Measurements from ENCODE around the gene SLC25A24.

The SLC25A24 gene

DNA sequence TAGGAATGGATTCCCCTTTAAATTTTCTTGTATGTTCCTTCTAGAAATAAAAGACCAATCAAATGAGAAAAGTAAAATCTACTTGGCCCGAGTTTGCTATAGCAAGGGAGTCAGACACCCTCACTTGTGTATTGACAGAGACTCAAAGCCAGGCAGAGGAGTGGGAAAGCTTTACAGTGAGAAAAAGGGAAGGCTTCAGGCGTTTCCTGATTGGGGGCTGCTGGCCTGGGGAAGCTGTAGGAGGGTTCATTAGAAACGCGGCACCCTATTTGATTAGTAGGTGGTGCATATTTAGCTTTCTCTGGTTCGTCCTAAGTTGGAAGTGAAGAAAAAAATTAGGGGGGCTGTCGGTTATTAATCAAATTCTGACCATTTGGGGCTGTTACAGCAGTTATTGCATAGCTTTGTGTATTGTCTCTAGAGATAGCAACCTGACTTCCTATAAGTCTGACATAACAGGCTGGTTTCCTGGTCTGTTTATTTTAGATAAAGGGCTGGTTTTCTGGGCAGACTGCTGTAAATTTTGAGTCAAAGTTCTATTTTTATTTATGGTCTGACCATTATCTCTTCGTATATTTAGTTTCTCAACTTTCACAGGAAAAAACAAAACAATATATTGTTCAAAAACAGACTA, 10.0 kb downstream of the SLC25A24 start:
- H2AK5ac ChIP-seq (ENCODE audit: low read depth, low read length), result no peak overlapping the region
- peaks cover 11 to 35% of the 10 kb centered on the region in 2 donors for H3K9me3 ChIP-seq (replicated peaks in 1 of 2; ENCODE audit: control insufficient read depth in 2 of 2, insufficient read depth in 1 of 2, low read depth in 1 of 2, low read length in 2 of 2)
- H2BK120ac ChIP-seq (ENCODE audit: low read depth, low read length), result no peak overlapping the region
- H3K27me3 ChIP-seq (ENCODE audit: control insufficient read depth in 3 of 3, insufficient read depth in 3 of 3, low read depth in 1 of 3, low read length in 3 of 3), result no peaks in the 10 kb centered on the region
- H3K4me1 ChIP-seq (ENCODE audit: control insufficient read depth in 2 of 2, insufficient read depth in 1 of 2, low read depth in 1 of 2, low read length in 2 of 2), result no peaks in the 10 kb centered on the region
- H3K36me3 ChIP-seq (replicated peaks in 1 of 2; ENCODE audit: control insufficient read depth in 2 of 2, insufficient read depth in 2 of 2, low read length in 2 of 2), result peaks cover 15 to 65% of the 10 kb centered on the region in 2 donors
- H3K4me2 ChIP-seq (ENCODE audit: insufficient read depth, low read length, poor library complexity, severe bottlenecking), result no peak overlapping the region
- H3K18ac ChIP-seq (ENCODE audit: low read length), result no peak overlapping the region
- H2BK5ac ChIP-seq (ENCODE audit: low read length), result no peak overlapping the region
- no peak for DNase-seq (ENCODE audit: low spot score)
- H3K27ac ChIP-seq (replicated peaks; ENCODE audit: low read length), result no peak overlapping the region
- H2AFZ ChIP-seq (ENCODE audit: low read length), result no peak overlapping the region
- H3K79me1 ChIP-seq (ENCODE audit: low read depth, low read length), result peaks cover 5% of the 10 kb centered on the region
- no peak overlapping the region for H3K9ac ChIP-seq (ENCODE audit: low read depth, low read length, poor library complexity)
- H3K23ac ChIP-seq (ENCODE audit: low read depth, low read length, poor library complexity), result no peak overlapping the region
- no peak overlapping the region for H3K4ac ChIP-seq (ENCODE audit: low read length)
- no peak overlapping the region for H2BK15ac ChIP-seq (ENCODE audit: low read length)
- no CpG with 5 or more reads among the region's 7 CpGs for WGBS, 2 donors (ENCODE audit: extremely low coverage in 2 of 2, insufficient read length in 2 of 2, insufficient replicate concordance in 1 of 2)
- no peak overlapping the region for H4K91ac ChIP-seq (ENCODE audit: low read depth, low read length, poor library complexity)
- H2BK12ac ChIP-seq (ENCODE audit: low read length), result no peak overlapping the region
- no peak overlapping the region for H4K8ac ChIP-seq (ENCODE audit: low read depth, low read length)
- no peak overlapping the region for H3K4me3 ChIP-seq (ENCODE audit: low read length in 2 of 2)
- no peak overlapping the region for H3K14ac ChIP-seq (ENCODE audit: low read length)

DNA sequence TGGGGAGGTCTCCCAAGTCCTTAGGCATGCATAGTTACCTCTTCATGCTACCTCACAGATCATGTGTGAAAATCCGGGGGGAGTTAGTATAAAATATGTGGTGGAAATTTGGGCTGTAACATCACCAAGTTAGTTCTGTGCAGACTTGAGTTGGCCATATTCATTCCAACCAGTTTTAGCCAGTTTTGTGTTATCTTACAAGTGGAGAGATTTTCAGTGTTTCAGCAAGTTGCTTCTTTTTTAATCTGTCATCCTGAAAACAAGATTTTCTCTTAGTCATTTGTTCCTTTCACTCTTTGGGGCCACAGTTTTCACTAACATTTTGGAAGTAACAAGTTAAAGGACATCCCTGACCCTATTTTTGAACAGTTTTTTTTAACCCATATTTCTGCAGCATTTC, 11.3 kb downstream of the SLC25A24 start:
- Histone ChIP-seq H3K4ac (ENCODE audit: low read length) (no peak overlapping the region), H3K4me3 (ENCODE audit: low read length in 2 of 2) (no peak overlapping the region), H4K91ac (ENCODE audit: low read depth, low read length, poor library complexity) (no peak overlapping the region), H3K14ac (ENCODE audit: low read length) (no peak overlapping the region), H3K9me3 (replicated peaks in 1 of 2; ENCODE audit: control insufficient read depth in 2 of 2, insufficient read depth in 1 of 2, low read depth in 1 of 2, low read length in 2 of 2) (peaks cover 9 to 40% of the 10 kb centered on the region in 2 donors), H3K36me3 (replicated peaks in 1 of 2; ENCODE audit: control insufficient read depth in 2 of 2, insufficient read depth in 2 of 2, low read length in 2 of 2) (peaks cover 12 to 65% of the 10 kb centered on the region in 2 donors), H3K27ac (replicated peaks; ENCODE audit: low read length) (no peak overlapping the region), H2BK15ac (ENCODE audit: low read length) (no peak overlapping the region), H3K9ac (ENCODE audit: low read depth, low read length, poor library complexity) (no peak overlapping the region), H3K4me2 (ENCODE audit: insufficient read depth, low read length, poor library complexity, severe bottlenecking) (no peak overlapping the region), H2BK120ac (ENCODE audit: low read depth, low read length) (no peak overlapping the region), H4K8ac (ENCODE audit: low read depth, low read length) (no peak overlapping the region), H3K23ac (ENCODE audit: low read depth, low read length, poor library complexity) (no peak overlapping the region), H2BK12ac (ENCODE audit: low read length) (no peak overlapping the region), H2AFZ (ENCODE audit: low read length) (no peak overlapping the region), H2AK5ac (ENCODE audit: low read depth, low read length) (no peak overlapping the region), H3K27me3 (ENCODE audit: control insufficient read depth in 3 of 3, insufficient read depth in 3 of 3, low read depth in 1 of 3, low read length in 3 of 3) (no peaks in the 10 kb centered on the region), H2BK5ac (ENCODE audit: low read length) (no peak overlapping the region), H3K79me1 (ENCODE audit: low read depth, low read length) (peaks cover 5% of the 10 kb centered on the region), H3K4me1 (ENCODE audit: control insufficient read depth in 2 of 2, insufficient read depth in 1 of 2, low read depth in 1 of 2, low read length in 2 of 2) (no peaks in the 10 kb centered on the region), H3K18ac (ENCODE audit: low read length) (no peak overlapping the region)
- no peak for DNase-seq (ENCODE audit: low spot score)
- WGBS, 2 donors (ENCODE audit: extremely low coverage in 2 of 2, insufficient read length in 2 of 2, insufficient replicate concordance in 1 of 2), result no CpG with 5 or more reads among the region's 1 CpG

DNA sequence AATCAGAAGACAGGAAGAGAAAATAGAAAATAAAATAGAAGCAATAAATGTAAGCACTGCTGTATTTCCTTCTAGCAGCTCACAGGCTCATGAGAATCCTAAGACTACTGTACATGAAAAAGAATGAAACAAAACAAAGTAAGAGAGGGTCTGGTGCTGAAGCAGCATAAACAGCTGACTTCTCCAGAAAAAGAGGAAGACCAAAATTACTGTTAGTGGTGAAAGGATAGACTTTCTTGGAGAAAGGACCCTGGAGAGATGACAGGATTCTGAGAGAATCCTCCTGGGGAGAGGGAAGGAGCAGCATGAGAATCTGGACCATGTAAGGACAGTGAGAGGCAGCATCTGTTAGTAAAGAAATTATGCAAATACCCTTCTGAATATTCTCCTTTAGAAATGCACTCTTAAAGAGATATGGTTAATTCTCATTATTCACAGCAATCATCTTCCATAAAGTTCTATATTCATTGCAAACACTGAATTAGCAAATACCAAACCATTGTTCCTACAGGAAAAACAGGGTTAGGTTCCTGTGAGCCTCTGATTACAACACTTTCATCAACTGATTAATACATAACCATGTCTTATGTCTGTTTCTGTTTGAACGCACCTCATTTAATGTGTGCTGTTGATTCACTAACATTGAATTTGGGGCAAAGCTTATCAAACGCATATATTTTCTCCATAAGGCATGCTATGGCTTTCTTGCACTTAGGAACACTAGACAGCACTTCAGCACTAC, 17.0 kb downstream of the SLC25A24 start:
- H3K9me3 ChIP-seq (replicated peaks in 1 of 2; ENCODE audit: control insufficient read depth in 2 of 2, insufficient read depth in 1 of 2, low read depth in 1 of 2, low read length in 2 of 2), result peaks cover 3 to 36% of the 10 kb centered on the region in 2 donors
- no CpG with 5 or more reads among the region's 2 CpGs for WGBS, 2 donors (ENCODE audit: extremely low coverage in 2 of 2, insufficient read length in 2 of 2, insufficient replicate concordance in 1 of 2)

DNA sequence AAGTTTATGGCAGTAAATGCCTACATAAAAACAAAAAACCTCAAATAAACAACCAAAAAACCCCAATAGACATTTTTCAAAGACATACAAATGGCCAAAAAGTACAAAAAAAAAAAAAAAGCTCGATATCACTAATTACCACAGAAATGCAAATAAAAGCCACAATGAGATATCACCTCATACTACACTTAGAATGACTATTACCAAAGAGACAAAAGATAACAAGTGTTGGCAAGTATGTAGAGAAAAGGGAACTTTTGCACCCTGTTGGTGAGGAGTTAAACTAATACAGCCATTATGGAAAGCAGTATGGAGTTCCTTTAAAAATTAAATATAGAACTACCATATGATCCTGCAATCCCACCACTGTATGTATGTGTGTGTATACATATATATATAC, 21.1 kb downstream of the SLC25A24 start:
- H3K9ac ChIP-seq (ENCODE audit: low read depth, low read length, poor library complexity), result no peak overlapping the region
- no peak overlapping the region for H3K27ac ChIP-seq (replicated peaks; ENCODE audit: low read length)
- H3K79me1 ChIP-seq (ENCODE audit: low read depth, low read length), result peaks cover 1% of the 10 kb centered on the region
- H3K4ac ChIP-seq (ENCODE audit: low read length), result no peak overlapping the region
- no CpG with 5 or more reads among the region's 1 CpG for WGBS, 2 donors (ENCODE audit: extremely low coverage in 2 of 2, insufficient read length in 2 of 2, insufficient replicate concordance in 1 of 2)
- no peak overlapping the region for H3K14ac ChIP-seq (ENCODE audit: low read length)
- H3K23ac ChIP-seq (ENCODE audit: low read depth, low read length, poor library complexity), result no peak overlapping the region
- no peak overlapping the region for H4K8ac ChIP-seq (ENCODE audit: low read depth, low read length)
- DNase-seq (ENCODE audit: low spot score), result no peak
- no peak overlapping the region for H3K18ac ChIP-seq (ENCODE audit: low read length)
- H3K36me3 ChIP-seq (replicated peaks in 1 of 2; ENCODE audit: control insufficient read depth in 2 of 2, insufficient read depth in 2 of 2, low read length in 2 of 2), result peaks cover 10 to 89% of the 10 kb centered on the region in 2 donors
- no peak overlapping the region for H2AFZ ChIP-seq (ENCODE audit: low read length)
- H4K91ac ChIP-seq (ENCODE audit: low read depth, low read length, poor library complexity), result no peak overlapping the region
- H3K9me3 ChIP-seq (replicated peaks in 1 of 2; ENCODE audit: control insufficient read depth in 2 of 2, insufficient read depth in 1 of 2, low read depth in 1 of 2, low read length in 2 of 2), result peaks cover 12 to 54% of the 10 kb centered on the region in 2 donors
- H2BK15ac ChIP-seq (ENCODE audit: low read length), result no peak overlapping the region
- H3K27me3 ChIP-seq (ENCODE audit: control insufficient read depth in 3 of 3, insufficient read depth in 3 of 3, low read depth in 1 of 3, low read length in 3 of 3), result no peaks in the 10 kb centered on the region
- H2BK5ac ChIP-seq (ENCODE audit: low read length), result no peak overlapping the region
- no peak overlapping the region for H3K4me2 ChIP-seq (ENCODE audit: insufficient read depth, low read length, poor library complexity, severe bottlenecking)
- H2AK5ac ChIP-seq (ENCODE audit: low read depth, low read length), result no peak overlapping the region
- H3K4me1 ChIP-seq (ENCODE audit: control insufficient read depth in 2 of 2, insufficient read depth in 1 of 2, low read depth in 1 of 2, low read length in 2 of 2), result no peaks in the 10 kb centered on the region
- H2BK120ac ChIP-seq (ENCODE audit: low read depth, low read length), result no peak overlapping the region
- H2BK12ac ChIP-seq (ENCODE audit: low read length), result no peak overlapping the region
- H3K4me3 ChIP-seq (ENCODE audit: low read length in 2 of 2), result no peak overlapping the region

More for the DNA sequence above, 17.0 kb downstream of the SLC25A24 start:
- Histone ChIP-seq H3K4me1 (ENCODE audit: control insufficient read depth in 2 of 2, insufficient read depth in 1 of 2, low read depth in 1 of 2, low read length in 2 of 2) (no peaks in the 10 kb centered on the region), H3K18ac (ENCODE audit: low read length) (no peak overlapping the region), H3K4ac (ENCODE audit: low read length) (no peak overlapping the region), H3K79me1 (ENCODE audit: low read depth, low read length) (peaks cover 2% of the 10 kb centered on the region), H3K36me3 (replicated peaks in 1 of 2; ENCODE audit: control insufficient read depth in 2 of 2, insufficient read depth in 2 of 2, low read length in 2 of 2) (peaks cover 5 to 78% of the 10 kb centered on the region in 2 donors), H2BK5ac (ENCODE audit: low read length) (no peak overlapping the region), H3K4me2 (ENCODE audit: insufficient read depth, low read length, poor library complexity, severe bottlenecking) (no peak overlapping the region), H3K23ac (ENCODE audit: low read depth, low read length, poor library complexity) (no peak overlapping the region), H3K14ac (ENCODE audit: low read length) (no peak overlapping the region), H2AFZ (ENCODE audit: low read length) (no peak overlapping the region), H4K8ac (ENCODE audit: low read depth, low read length) (no peak overlapping the region), H2BK12ac (ENCODE audit: low read length) (no peak overlapping the region), H4K91ac (ENCODE audit: low read depth, low read length, poor library complexity) (no peak overlapping the region), H3K9ac (ENCODE audit: low read depth, low read length, poor library complexity) (no peak overlapping the region), H2BK15ac (ENCODE audit: low read length) (no peak overlapping the region), H2BK120ac (ENCODE audit: low read depth, low read length) (no peak overlapping the region), H3K27ac (replicated peaks; ENCODE audit: low read length) (no peak overlapping the region), H3K4me3 (ENCODE audit: low read length in 2 of 2) (no peak overlapping the region), H3K27me3 (ENCODE audit: control insufficient read depth in 3 of 3, insufficient read depth in 3 of 3, low read depth in 1 of 3, low read length in 3 of 3) (no peaks in the 10 kb centered on the region), H2AK5ac (ENCODE audit: low read depth, low read length) (no peak overlapping the region)
- no peak for DNase-seq (ENCODE audit: low spot score)
